WTC11 (cell line): ENCODE data around the gene KPNA2. TPM values are rescaled to one million over a fixed set of nuclear protein-coding genes. Genes with fewer than 3 reads are reported as not detected.

Source experiments
- ATAC-seq: fragments of 200-7000 bp; cut with Tn5 transposase; 2 replicates; pipeline ENCODE4 v1.10.0; 2021; ENCODE audit warnings: mild to moderate bottlenecking, moderate library complexity
- CTCF ChIA-PET: fragments of 300-600 bp; sonication (Branson Sonifier 250); formaldehyde crosslinking; loops from one replicate; lab custom pipeline; 2021; ENCODE audit warnings: antibody characterized with exemption; lab: Charles Lee
- POLR2A ChIA-PET: fragments of 350-600 bp; sonication (Branson Sonifier 250); formaldehyde crosslinking; loops from one replicate; lab custom pipeline; 2021; ENCODE audit warnings: antibody characterized with exemption; lab: Charles Lee
- DNase-seq: peaks from one replicate; pipeline ENCODE4 v3.0.0; 2021; ENCODE audit warnings: low spot score
- H3K27ac Mint-ChIP-seq: 2 replicates; pipeline ENCODE4 v1.8.0; 2021; ENCODE audit warnings: mixed read lengths
- H3K27me3 Mint-ChIP-seq: 2 replicates; pipeline ENCODE4 v1.8.0; 2021; ENCODE audit warnings: low read depth, mild to moderate bottlenecking, moderate library complexity, mixed read lengths
- H3K36me3 Mint-ChIP-seq: 2 replicates; pipeline ENCODE4 v1.8.0; 2021; ENCODE audit warnings: mixed read lengths
- H3K4me1 Mint-ChIP-seq: 2 replicates; pipeline ENCODE4 v1.8.0; 2022; ENCODE audit warnings: mixed read lengths
- H3K4me3 Mint-ChIP-seq: 2 replicates; pipeline ENCODE4 v1.8.0; 2021; ENCODE audit warnings: mild to moderate bottlenecking, moderate library complexity, mixed read lengths
- H3K9me3 Mint-ChIP-seq: 2 replicates; pipeline ENCODE4 v1.8.0; 2021; ENCODE audit warnings: mixed read lengths
- AR ChIP-seq: fragments of 250-450 bp; sonication (Bioruptor Pico); IDR thresholded peaks from 2 replicates; pipeline ENCODE4 v1.9.0; 2021; ENCODE audit warnings: mild to moderate bottlenecking
- ATF1 ChIP-seq: sonication (generic); formaldehyde crosslinking; IDR thresholded peaks from 2 replicates; pipeline ENCODE4 v1.8.1; 2023; ENCODE audit warnings: mild to moderate bottlenecking, moderate library complexity, missing genetic modification reagents
- ELF4 ChIP-seq: sonication (generic); formaldehyde crosslinking; IDR thresholded peaks from 2 replicates; pipeline ENCODE4 v1.8.1; 2022; ENCODE audit warnings: low read depth, mild to moderate bottlenecking, moderate library complexity, missing genetic modification reagents
- ERG ChIP-seq: fragments of 250-450 bp; sonication (Bioruptor Pico); IDR thresholded peaks from 2 replicates; pipeline ENCODE4 v1.8.0; 2021; ENCODE audit warnings: mild to moderate bottlenecking
- FOXP1 ChIP-seq: sonication (generic); formaldehyde crosslinking; IDR thresholded peaks from 2 replicates; pipeline ENCODE4 v1.8.0; 2022; ENCODE audit warnings: missing genetic modification reagents, mild to moderate bottlenecking, moderate library complexity, borderline replicate concordance
- GRHL2 ChIP-seq: fragments of 250-450 bp; sonication (Bioruptor Pico); IDR thresholded peaks from 2 replicates; pipeline ENCODE4 v1.8.0; 2022; ENCODE audit warnings: mild to moderate bottlenecking, moderate library complexity; ENCODE audit not compliant: insufficient replicate concordance, severe bottlenecking
- JAZF1 ChIP-seq: fragments of 250-450 bp; sonication (Bioruptor Pico); IDR thresholded peaks from 2 replicates; pipeline ENCODE4 v1.9.0; 2021; ENCODE audit warnings: moderate library complexity, mild to moderate bottlenecking, inconsistent platforms
- JUN ChIP-seq: sonication (generic); formaldehyde crosslinking; IDR thresholded peaks from 2 replicates; pipeline ENCODE4 v1.8.0; 2023; ENCODE audit warnings: mild to moderate bottlenecking, missing genetic modification reagents
- MYBL2 ChIP-seq: sonication (generic); formaldehyde crosslinking; IDR thresholded peaks from 2 replicates; pipeline ENCODE4 v1.8.1; 2023; ENCODE audit warnings: mild to moderate bottlenecking, moderate library complexity, missing genetic modification reagents
- NFATC4 ChIP-seq: fragments of 250-450 bp; sonication (Bioruptor Pico); IDR thresholded peaks from 2 replicates; pipeline ENCODE4 v1.9.0; 2021; ENCODE audit warnings: mild to moderate bottlenecking
- NFE2L1 ChIP-seq: sonication (generic); formaldehyde crosslinking; IDR thresholded peaks from 2 replicates; pipeline ENCODE4 v1.8.1; 2023; ENCODE audit warnings: missing genetic modification reagents
- NR1H2 ChIP-seq: sonication (generic); formaldehyde crosslinking; IDR thresholded peaks from 2 replicates; pipeline ENCODE4 v1.9.0; 2021; ENCODE audit warnings: mild to moderate bottlenecking, moderate library complexity, missing genetic modification reagents
- NR2C2 ChIP-seq: sonication (generic); formaldehyde crosslinking; IDR thresholded peaks from 2 replicates; pipeline ENCODE4 v1.8.0; 2022; ENCODE audit warnings: mild to moderate bottlenecking, missing genetic modification reagents
- NR3C1 ChIP-seq: sonication (generic); formaldehyde crosslinking; conservative IDR thresholded peaks from 2 replicates; pipeline ENCODE4 v1.8.1; 2023; ENCODE audit warnings: low read depth, mild to moderate bottlenecking, missing genetic modification reagents
- PRDM15 ChIP-seq: sonication (generic); formaldehyde crosslinking; IDR thresholded peaks from 2 replicates; pipeline ENCODE4 v1.8.0; 2022; ENCODE audit warnings: missing genetic modification reagents
- RELA ChIP-seq: sonication (generic); formaldehyde crosslinking; IDR thresholded peaks from 2 replicates; pipeline ENCODE4 v1.8.1; 2022; ENCODE audit warnings: missing genetic modification reagents, mild to moderate bottlenecking, borderline replicate concordance
- TEAD1 ChIP-seq: sonication (generic); formaldehyde crosslinking; IDR thresholded peaks from 2 replicates; pipeline ENCODE4 v1.8.0; 2022; ENCODE audit warnings: mild to moderate bottlenecking, missing genetic modification reagents
- ZNF121 ChIP-seq: sonication (generic); formaldehyde crosslinking; IDR thresholded peaks from 2 replicates; pipeline ENCODE4 v1.8.0; 2023; ENCODE audit warnings: missing genetic modification reagents
- ZNF219 ChIP-seq: sonication (generic); formaldehyde crosslinking; IDR thresholded peaks from 2 replicates; pipeline ENCODE4 v1.8.0; 2023; ENCODE audit warnings: missing genetic modification reagents, mild to moderate bottlenecking, borderline replicate concordance
- ZNF396 ChIP-seq: fragments of 250-450 bp; sonication (Bioruptor Pico); IDR thresholded peaks from 2 replicates; pipeline ENCODE4 v1.8.0; 2021; ENCODE audit warnings: mild to moderate bottlenecking, moderate library complexity, borderline replicate concordance
- ZNF512 ChIP-seq: sonication (generic); formaldehyde crosslinking; IDR thresholded peaks from 2 replicates; pipeline ENCODE4 v1.8.1; 2022; ENCODE audit warnings: missing genetic modification reagents, borderline replicate concordance
- ZNF532 ChIP-seq: fragments of 250-450 bp; sonication (Bioruptor Pico); IDR thresholded peaks from 2 replicates; pipeline ENCODE4 v1.9.0; 2021; ENCODE audit warnings: mild to moderate bottlenecking, borderline replicate concordance
- total RNA-seq: library from RNA; stranded (reverse); gene quantifications from 3 replicates; pipeline ENCODE4 v1.2.3, GENCODE V29; 2021

KPNA2 gene
- total RNA-seq, 1 experiment from 2014 or later: 466 TPM

GRCh38 chr17:68013385-68013784 is 22.1 kb upstream of the KPNA2 start:
- CTCF ChIA-PET: no interaction called here
- ATAC-seq: no peak
- TF ChIP-seq NR1H2 (CRISPR knock-in tag) (no peak), TEAD1 (no peak), ATF1 (CRISPR knock-in tag) (no peak), ZNF121 (CRISPR knock-in tag) (no peak), NR3C1 (CRISPR knock-in tag) (no peak), FOXP1 (CRISPR knock-in tag) (no peak), PRDM15 (CRISPR knock-in tag) (no peak), NR2C2 (CRISPR knock-in tag) (no peak), ELF4 (CRISPR knock-in tag) (no peak)
- TF ChIP-seq, all 79 proteins: peak for 0
- POLR2A ChIA-PET: no interaction called here
- no peaks in the 10 kb centered on the region; the same call in 1 of the 2 replicates for H3K27me3 Mint-ChIP-seq
- no peak overlapping the region for H3K4me3 Mint-ChIP-seq
- peaks cover 3% of the 10 kb centered on the region for H3K4me1 Mint-ChIP-seq
- H3K36me3 Mint-ChIP-seq: no peaks in the 10 kb centered on the region
- no peak for DNase-seq
- no peak overlapping the region for H3K27ac Mint-ChIP-seq
- no peaks in the 10 kb centered on the region for H3K9me3 Mint-ChIP-seq

- DNase-seq (no peak), ATAC-seq (no peak)
- H3K36me3 Mint-ChIP-seq: no peaks in the 10 kb centered on the region
- peaks cover 5% of the 10 kb centered on the region for H3K4me1 Mint-ChIP-seq
- H3K9me3 Mint-ChIP-seq: no peaks in the 10 kb centered on the region
- POLR2A ChIA-PET: no interaction called here
- no peak overlapping the region for H3K27ac Mint-ChIP-seq
- TF ChIP-seq ZNF396 (CRISPR knock-in tag) (no peak), JAZF1 (no peak), ATF1 (CRISPR knock-in tag) (no peak), ZNF532 (no peak), ERG (CRISPR knock-in tag) (no peak), JUN (CRISPR knock-in tag) (no peak), GRHL2 (CRISPR knock-in tag) (no peak), MYBL2 (no peak), AR (CRISPR knock-in tag) (no peak), ZNF512 (no peak), RELA (no peak), ZNF219 (CRISPR knock-in tag) (no peak), NFATC4 (CRISPR knock-in tag) (no peak), NFE2L1 (no peak)
- no peak overlapping the region for H3K4me3 Mint-ChIP-seq
- CTCF ChIA-PET: interaction anchor here (0.5 to 1.2 kb wide), 4 partner anchors 19 to 451 kb away, joined by 3 to 4 read pairs (median 4); no protein-coding TSS in a partner anchor
- H3K27me3 Mint-ChIP-seq: no peaks in the 10 kb centered on the region; the same call in 1 of the 2 replicates
Observed at GRCh38 chr17:68015081-68015723, 20.3 kb upstream of the KPNA2 start.
